ENCODE measurements around the gene NRCAM.

Gene NRCAM

GRCh38 chr7:108130261-108130660, 326.0 kb downstream of the NRCAM start, which contains the start of gene LAMB4:
LAMB4 (minus strand) TSS chr7:108130361; CDS start chr7:108123164, 7,197 bp downstream.
- DNase-seq (ENCODE audit: low read depth, low spot score), result no peak

DNA sequence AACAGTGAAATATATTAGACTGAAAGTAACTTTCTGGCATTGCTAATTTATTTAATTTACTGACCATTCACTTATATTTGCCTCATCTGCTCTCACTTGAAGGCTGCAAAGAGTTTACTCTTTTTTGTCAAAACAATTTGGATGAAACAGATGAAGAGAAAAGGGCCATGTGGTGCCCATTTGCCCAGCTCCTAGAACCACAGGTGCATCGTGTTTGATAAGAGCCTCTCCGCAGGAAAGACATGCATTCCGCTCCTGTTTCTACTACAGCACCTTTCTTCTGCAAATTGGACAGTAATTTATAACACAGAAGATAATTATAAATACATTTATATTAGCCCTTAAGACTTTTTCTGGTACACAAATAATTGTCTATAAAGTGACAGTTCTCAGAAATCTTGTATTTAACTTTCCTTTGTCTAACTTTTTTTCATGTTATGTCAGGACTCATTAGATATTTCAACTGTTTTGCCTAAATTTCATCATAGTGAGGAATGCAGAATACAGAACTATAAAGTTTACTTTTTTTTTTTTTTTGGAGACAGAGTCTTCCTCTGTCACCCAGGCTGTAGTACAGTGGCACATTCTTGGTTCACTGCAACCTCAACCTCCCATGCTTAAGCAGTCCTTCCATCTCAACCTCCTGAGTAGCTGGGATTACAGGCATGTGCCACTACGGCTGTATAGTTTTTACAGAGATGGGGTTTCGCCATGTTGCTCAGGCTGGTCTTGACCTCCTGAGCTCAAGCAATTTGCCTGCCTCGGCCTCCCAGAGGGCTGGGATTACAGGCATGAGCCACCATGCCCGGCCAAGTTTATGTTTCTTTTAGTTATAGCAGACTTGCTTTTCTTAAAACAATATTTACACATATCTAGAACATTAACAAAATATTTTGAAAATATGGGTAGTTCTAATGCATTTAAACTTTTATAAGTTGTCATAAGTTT, 326.9 kb downstream of the NRCAM start:
- DNase-seq (ENCODE audit: low read depth, low spot score), result no peak

- DNase-seq (ENCODE audit: low read depth, low spot score), result no peak
Measured at GRCh38 chr7:108128514-108128913, 327.7 kb downstream of the NRCAM start.

- DNase-seq (ENCODE audit: low read depth, low spot score), result no peak
Measured at GRCh38 chr7:108127461-108127860, 328.8 kb downstream of the NRCAM start.

- DNase-seq (ENCODE audit: low read depth, low spot score), result no peak
Measured at GRCh38 chr7:108124820-108125219, 331.4 kb downstream of the NRCAM start.

DNA sequence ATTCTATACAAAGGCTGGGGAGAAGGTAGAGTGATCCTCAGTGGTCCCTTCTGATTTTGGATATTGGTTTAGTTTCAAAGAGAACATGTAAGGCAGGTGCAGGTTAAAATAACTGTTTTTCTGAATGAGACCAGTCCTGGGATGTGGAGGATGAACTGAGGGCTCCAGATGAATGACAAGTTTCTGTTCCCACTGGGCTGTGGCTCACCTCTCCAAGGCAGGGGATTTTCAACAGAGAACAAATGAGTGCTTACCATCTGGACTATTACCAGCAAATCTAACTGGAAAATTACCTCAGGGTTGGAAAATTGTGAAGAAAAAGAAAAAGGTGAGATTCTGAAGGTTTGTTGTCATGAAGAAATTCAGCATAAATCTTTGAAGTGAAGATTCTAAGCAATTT, 334.1 kb downstream of the NRCAM start:
- no peak for DNase-seq (ENCODE audit: low read depth, low spot score)

DNA sequence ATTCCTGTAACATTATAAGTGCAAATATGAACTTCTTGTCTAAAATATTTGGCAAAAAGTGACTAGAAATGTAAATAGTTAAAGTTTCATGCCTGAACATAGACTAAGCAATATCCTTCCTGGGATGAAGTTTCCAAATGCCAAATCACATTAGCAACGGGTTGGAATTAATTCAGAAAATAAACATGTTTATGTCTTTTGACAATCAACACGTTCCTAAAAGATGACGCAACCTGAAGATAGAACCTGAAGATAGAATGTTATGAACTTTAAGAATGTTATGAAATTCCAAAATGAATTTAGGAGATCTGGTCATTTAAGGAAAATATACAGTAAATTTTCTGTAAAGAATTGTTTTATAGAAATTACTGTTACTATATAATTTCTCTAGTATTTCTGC, 335.3 kb downstream of the NRCAM start:
- no peak for DNase-seq (ENCODE audit: low read depth, low spot score)

DNA sequence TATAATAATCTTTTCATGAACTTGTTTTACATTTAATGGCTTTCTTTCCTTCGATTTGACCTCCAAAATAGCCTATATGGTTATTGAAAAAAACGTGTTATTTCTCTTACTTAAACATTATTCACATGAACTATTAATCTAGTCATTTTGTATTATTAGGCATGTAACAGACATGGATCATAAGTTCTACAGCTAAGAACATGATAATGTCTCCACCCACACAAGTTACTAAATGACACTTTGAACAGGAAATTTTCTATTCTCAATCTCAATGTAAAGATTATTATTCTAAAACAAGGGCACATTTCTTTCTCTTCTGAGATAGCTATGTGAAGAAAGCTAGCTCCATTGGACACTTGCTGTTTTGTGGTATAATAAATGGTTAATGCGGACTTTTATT, 336.0 kb downstream of the NRCAM start:
- DNase-seq (ENCODE audit: low read depth, low spot score), result no peak

GRCh38 chr7:108118959-108119358, 337.3 kb downstream of the NRCAM start:
- DNase-seq (ENCODE audit: low read depth, low spot score), result no peak

DNA sequence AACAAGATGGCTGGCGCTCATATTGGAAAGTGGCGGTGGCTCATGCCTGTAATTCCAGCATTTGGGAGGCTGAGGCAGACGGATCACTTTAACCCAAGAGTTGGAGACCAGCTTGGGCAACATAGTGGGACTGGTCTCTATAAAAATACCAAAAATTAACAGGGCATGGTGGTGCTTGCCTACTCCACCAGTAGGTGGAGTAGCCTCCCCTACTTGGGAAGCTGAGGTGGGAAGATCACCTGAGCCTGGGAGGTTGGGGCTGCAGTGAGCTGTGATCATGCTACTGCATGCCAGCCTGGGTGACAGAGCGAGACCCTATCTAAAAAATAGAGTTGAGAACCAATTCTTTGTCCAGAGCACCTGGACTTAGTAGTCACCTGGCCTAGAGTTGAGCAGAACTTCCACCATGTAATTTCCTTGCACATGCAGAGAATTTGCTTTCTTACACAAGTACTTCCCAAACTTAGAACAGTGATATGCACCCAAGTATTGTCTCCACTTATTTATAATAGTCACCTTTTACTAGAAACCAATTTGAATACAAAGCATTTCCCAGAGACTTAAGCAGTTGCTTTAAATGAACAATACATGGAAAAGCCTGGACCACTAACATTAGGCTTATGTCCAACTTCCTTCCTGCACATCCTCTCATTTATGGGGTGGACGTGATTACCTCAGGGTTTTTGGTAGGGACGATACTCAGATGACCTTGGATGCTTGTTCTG, 342.0 kb downstream of the NRCAM start:
- DNase-seq (ENCODE audit: low read depth, low spot score), result peak; percentile 15

GRCh38 chr7:108112683-108113082, 343.6 kb downstream of the NRCAM start:
- no peak for DNase-seq (ENCODE audit: low read depth, low spot score)

DNA sequence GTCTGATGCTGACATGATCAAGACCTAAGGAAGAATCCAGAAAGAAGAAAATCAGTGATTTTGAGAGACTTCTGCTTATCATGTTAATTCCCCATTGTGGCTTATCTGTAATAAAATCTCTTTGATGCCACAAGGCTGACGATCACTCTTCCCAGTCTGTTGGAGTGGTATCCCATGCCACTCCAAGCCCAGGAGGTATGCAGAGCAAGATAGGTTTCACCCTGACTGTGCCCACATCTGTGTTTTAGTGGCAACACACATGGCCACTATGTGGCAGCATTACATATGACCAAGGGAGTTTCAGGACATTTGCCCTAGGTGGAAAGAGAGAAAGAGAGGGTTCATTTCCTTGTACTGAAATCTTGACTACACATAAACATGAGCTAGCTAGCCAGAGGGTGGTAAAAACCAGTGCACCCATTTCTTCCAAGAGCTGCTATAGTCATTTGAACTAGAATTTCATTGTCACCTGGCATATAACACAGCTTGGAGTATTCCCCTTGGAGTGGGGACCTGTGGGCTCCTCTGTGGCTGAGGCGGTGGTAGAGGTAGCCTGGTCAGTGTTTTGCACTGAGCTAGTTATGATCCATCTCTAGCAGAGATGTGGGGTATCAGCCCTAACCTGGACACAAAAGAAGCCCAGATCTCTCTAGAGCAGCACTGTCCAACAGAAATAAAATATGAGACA, 346.9 kb downstream of the NRCAM start:
- DNase-seq (ENCODE audit: low read depth, low spot score), result no peak

DNA sequence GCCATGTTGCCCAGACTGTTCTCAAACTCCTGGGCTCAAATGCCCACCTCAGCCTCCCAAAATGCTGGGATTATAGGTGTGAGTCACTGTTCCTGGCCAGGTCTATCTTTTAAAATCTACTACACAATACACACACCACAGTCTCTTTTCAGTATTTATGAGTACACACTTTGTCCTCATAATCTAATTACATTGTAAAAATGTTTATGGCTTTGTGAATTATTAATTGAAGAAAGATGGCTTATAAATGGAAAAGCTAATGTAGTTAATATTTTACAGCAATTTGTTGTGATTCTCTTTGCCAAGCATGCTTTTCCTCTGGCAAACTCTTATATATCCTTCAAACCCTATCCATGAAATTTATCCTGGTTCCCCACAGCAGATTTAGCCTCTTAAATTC, 348.1 kb downstream of the NRCAM start:
- DNase-seq (ENCODE audit: low read depth, low spot score), result no peak

DNA sequence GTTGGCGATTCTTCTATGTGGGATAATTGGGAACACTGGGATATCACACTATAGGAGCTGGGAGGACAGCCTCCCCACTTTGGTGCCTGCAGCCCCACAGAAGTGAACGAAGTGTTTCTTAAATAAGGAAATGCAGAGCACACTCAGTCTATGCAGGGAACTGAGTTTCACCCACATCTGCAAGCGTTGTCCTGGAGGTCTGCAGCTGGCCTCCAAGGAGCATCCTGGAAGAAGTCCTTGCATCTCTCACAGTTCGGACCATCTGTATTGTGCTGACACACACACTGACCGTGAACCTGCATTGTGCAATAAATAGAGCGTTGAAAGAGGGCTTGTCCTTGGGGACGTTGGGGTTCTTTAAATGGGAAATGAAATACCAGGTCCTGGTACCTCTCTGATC, 351.9 kb downstream of the NRCAM start:
- DNase-seq (ENCODE audit: low read depth, low spot score), result no peak

- DNase-seq (ENCODE audit: low read depth, low spot score), result no peak
Measured at GRCh38 chr7:108103558-108104298, 352.5 kb downstream of the NRCAM start.

GRCh38 chr7:108102671-108103312, 353.4 kb downstream of the NRCAM start:
- DNase-seq (ENCODE audit: low read depth, low spot score), result no peak

- no peak for DNase-seq (ENCODE audit: low read depth, low spot score)
Measured at GRCh38 chr7:108101759-108102158, 354.5 kb downstream of the NRCAM start.

GRCh38 chr7:108099713-108100112, 356.5 kb downstream of the NRCAM start:
- DNase-seq (ENCODE audit: low read depth, low spot score), result no peak

DNA sequence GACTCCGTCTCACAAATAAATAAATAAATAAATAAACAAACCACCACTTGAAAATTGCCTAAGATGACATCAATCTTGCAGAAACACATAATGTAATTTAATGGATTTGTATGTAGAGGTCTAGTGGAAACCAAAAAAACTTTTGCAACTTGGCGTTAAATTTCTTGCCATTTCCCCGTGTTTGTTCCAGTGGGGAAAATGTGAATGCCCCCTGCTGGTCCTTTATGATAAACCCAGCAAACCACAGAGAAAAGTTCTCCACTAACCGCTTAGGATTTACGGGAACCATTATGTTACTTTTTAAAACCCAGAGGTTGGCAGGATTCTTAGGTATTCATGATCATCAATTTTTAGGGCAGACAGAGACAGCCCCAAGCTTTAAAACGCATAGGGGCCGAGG, 358.5 kb downstream of the NRCAM start:
- DNase-seq (ENCODE audit: low read depth, low spot score), result no peak
